Liver (tissue), 9 donors: ENCODE data around the gene RASD2. TPM values are rescaled to one million over a fixed set of nuclear protein-coding genes. Genes with fewer than 3 reads are reported as not detected.

Experiments
- DNase-seq: peaks from one replicate; pipeline ENCODE4 v3.0.0-alpha.2; 2017; ENCODE audit warnings: low spot score
- H3K27ac ChIP-seq, 2 donors: one replicate each; pipeline ENCODE4 v1.7.0; 2013; ENCODE audit warnings: inconsistent platforms in 2 of 2, low read length in 2 of 2, control low read depth in 1 of 2, low read depth in 1 of 2, mild to moderate bottlenecking in 1 of 2
- H3K27me3 ChIP-seq, 4 donors: one replicate each; pipeline versions ENCODE4 v1.6.1 to v1.7.0; 2013; ENCODE audit warnings: low read length in 3 of 4, inconsistent platforms in 1 of 4, mild to moderate bottlenecking in 1 of 4, moderate library complexity in 1 of 4; ENCODE audit not compliant: control insufficient read depth in 4 of 4, insufficient read depth in 4 of 4
- H3K36me3 ChIP-seq, 4 donors: one replicate each; pipeline versions ENCODE4 v1.6.1 to v1.7.0; 2013; ENCODE audit warnings: low read length in 3 of 4, mild to moderate bottlenecking in 3 of 4, low read depth in 1 of 4, moderate library complexity in 1 of 4; ENCODE audit not compliant: control insufficient read depth in 4 of 4, insufficient read depth in 3 of 4
- H3K4me1 ChIP-seq, 4 donors: one replicate each; pipeline versions ENCODE4 v1.6.1 to v1.7.0; 2013; ENCODE audit warnings: low read length in 3 of 4, mild to moderate bottlenecking in 3 of 4, moderate library complexity in 1 of 4; ENCODE audit not compliant: control insufficient read depth in 4 of 4, insufficient read depth in 4 of 4
- H3K4me3 ChIP-seq, 3 donors: one replicate each; pipeline versions ENCODE4 v1.6.1 to v1.7.0; 2013; ENCODE audit warnings: low read length in 3 of 3, control low read depth in 1 of 3, low read depth in 1 of 3, mild to moderate bottlenecking in 1 of 3
- H3K9ac ChIP-seq, 2 donors: one replicate each; pipeline ENCODE4 v1.7.0; 2013; ENCODE audit warnings: low read length in 2 of 2, mild to moderate bottlenecking in 2 of 2, moderate library complexity in 2 of 2, control low read depth in 1 of 2, low read depth in 1 of 2
- H3K9me3 ChIP-seq, 4 donors: one replicate each; pipeline versions ENCODE4 v1.6.1 to v1.7.0; 2013; ENCODE audit warnings: low read length in 3 of 4; ENCODE audit not compliant: control insufficient read depth in 4 of 4
- ATF3 ChIP-seq: IDR thresholded peaks from 2 replicates; pipeline ENCODE4 v1.6.1; 2016; ENCODE audit warnings: antibody characterized with exemption
- CTCF ChIP-seq: fragments of 150-350 bp; IDR thresholded peaks from 2 replicates; pipeline ENCODE4 v1.5.1; 2017; ENCODE audit warnings: improper control_type of control experiment, low read depth, low read length; ENCODE audit not compliant: missing input control
- EGR1 ChIP-seq, 2 donors: IDR thresholded peaks; 2 replicates each; pipeline ENCODE4 v1.6.1; 2016 to 2018; ENCODE audit warnings: antibody characterized with exemption in 2 of 2, low read depth in 2 of 2
- FOXA1 ChIP-seq: IDR thresholded peaks from 2 replicates; pipeline ENCODE4 v1.6.1; 2016; ENCODE audit warnings: antibody characterized with exemption
- FOXA2 ChIP-seq: IDR thresholded peaks from 2 replicates; pipeline ENCODE4 v1.6.1; 2016; ENCODE audit warnings: antibody characterized with exemption
- GABPA ChIP-seq, 2 donors: IDR thresholded peaks in 1 of 2; conservative IDR thresholded peaks in 1 of 2; 2 replicates each; pipeline ENCODE4 v1.6.1; 2016; ENCODE audit warnings: antibody characterized with exemption in 2 of 2, mild to moderate bottlenecking in 1 of 2, moderate library complexity in 1 of 2
- HNF4A ChIP-seq, 2 donors: conservative IDR thresholded peaks; 2 replicates each; pipeline ENCODE4 v1.6.1; 2016; ENCODE audit warnings: antibody characterized with exemption in 2 of 2, mild to moderate bottlenecking in 2 of 2
- HNF4G ChIP-seq: IDR thresholded peaks from 2 replicates; pipeline ENCODE4 v1.6.1; 2016; ENCODE audit warnings: antibody characterized with exemption
- JUND ChIP-seq, 2 donors: IDR thresholded peaks; 2 replicates each; pipeline ENCODE4 v1.6.1; 2016; ENCODE audit warnings: antibody characterized with exemption in 2 of 2
- MAX ChIP-seq: IDR thresholded peaks from 2 replicates; pipeline ENCODE4 v1.6.1; 2016; ENCODE audit warnings: antibody characterized with exemption
- NR2F2 ChIP-seq: IDR thresholded peaks from 2 replicates; pipeline ENCODE4 v1.6.1; 2016; ENCODE audit warnings: antibody characterized with exemption
- RAD21 ChIP-seq, 2 donors: IDR thresholded peaks; 2 replicates each; pipeline ENCODE4 v1.6.1; 2016; ENCODE audit warnings: antibody characterized with exemption in 2 of 2, mild to moderate bottlenecking in 2 of 2
- REST ChIP-seq: IDR thresholded peaks from 2 replicates; pipeline ENCODE4 v1.6.1; 2016; ENCODE audit warnings: antibody characterized with exemption, mild to moderate bottlenecking
- RXRA ChIP-seq, 2 donors: IDR thresholded peaks; 2 replicates each; pipeline ENCODE4 v1.6.1; 2017 to 2018; ENCODE audit warnings: antibody characterized with exemption in 2 of 2, mild to moderate bottlenecking in 1 of 2
- SP1 ChIP-seq: IDR thresholded peaks from 2 replicates; pipeline ENCODE4 v1.6.1; 2018; ENCODE audit warnings: antibody characterized with exemption, mild to moderate bottlenecking
- TAF1 ChIP-seq: conservative IDR thresholded peaks from 2 replicates; pipeline ENCODE4 v1.6.1; 2016; ENCODE audit warnings: antibody characterized with exemption, mild to moderate bottlenecking
- YY1 ChIP-seq: IDR thresholded peaks from 2 replicates; pipeline ENCODE4 v1.6.1; 2016; ENCODE audit warnings: antibody characterized with exemption, mild to moderate bottlenecking
- ZBTB33 ChIP-seq: IDR thresholded peaks from 2 replicates; pipeline ENCODE4 v1.6.1; 2016; ENCODE audit warnings: antibody characterized with exemption
- WGBS: extraction: QIAGEN DNeasy Blood & Tissue Kit; methylation state at CpG from one replicate; pipeline ENCODE4 v1.1.7; 2013; 5-methylcytosine and 5-hydroxymethylcytosine counted together
- polyA plus RNA-seq, 2 donors: library from polyadenylated mRNA; stranded (reverse) in 1 of 2; unstranded in 1 of 2; fragments of 200-250 nt in 1 of 2; fragments of >200 nt in 1 of 2; fragmentation: Nextera tagmentation in 1 of 2; extraction: Ambion mirVana in 1 of 2; gene quantifications; one replicate each; pipeline versions ENCODE4 v1.2.1 to v1.2.3, GENCODE V29; 2013 to 2015
- total RNA-seq, 2 donors: library from RNA; depleted of rRNA; stranded (reverse); fragments of >200 nt; gene quantifications; one replicate each; pipeline ENCODE4 v1.2.3, GENCODE V29; 2014
- donor health status: healthy.
- donor health status: healthy.
- donor health status: healthy.
- donor health status: healthy.
- donor health status: healthy.

Gene RASD2
- total and polyA plus RNA-seq, 4 donors: under 0.01 to 0.05 TPM; not detected in 2

- H3K27me3 ChIP-seq: peaks cover 0 to 2% (median 0%) of the 10 kb centered on the region in 4 donors
- no peak overlapping the region for H3K4me3 ChIP-seq
- no peak for TF ChIP-seq ATF3
- no peak for TF ChIP-seq HNF4A (conservative IDR thresholded peaks at IDR 0.05)
- TF ChIP-seq FOXA1: no peak
- no peak for TF ChIP-seq SP1
- no peak for TF ChIP-seq JUND (IDR thresholded peaks at IDR 0.05)
- no peak for TF ChIP-seq HNF4G
- TF ChIP-seq GABPA (IDR thresholded peaks at IDR 0.05 in 1 of 2, conservative IDR thresholded peaks at IDR 0.05 in 1 of 2): no peak
- TF ChIP-seq CTCF: no peak
- no peak for TF ChIP-seq REST
- TF ChIP-seq RAD21 (IDR thresholded peaks at IDR 0.05): no peak
- no peak overlapping the region for H3K27ac ChIP-seq
- no peak for DNase-seq
- H3K9ac ChIP-seq: no peak overlapping the region
- H3K9me3 ChIP-seq: no peaks in the 10 kb centered on the region
- H3K36me3 ChIP-seq: no peaks in the 10 kb centered on the region
- 66% methylated on average over 23 of the region's 23 CpGs for WGBS
- no peaks in the 10 kb centered on the region for H3K4me1 ChIP-seq
Measured at GRCh38 chr22:35567351-35568141, 26.9 kb downstream of the RASD2 start.

- H3K9ac ChIP-seq: no peak overlapping the region
- peaks cover 0 to 2% (median 0%) of the 10 kb centered on the region in 4 donors for H3K27me3 ChIP-seq
- no peaks in the 10 kb centered on the region for H3K4me1 ChIP-seq
- 77% methylated on average over 17 of the region's 17 CpGs for WGBS
- H3K4me3 ChIP-seq: no peak overlapping the region
- no peaks in the 10 kb centered on the region for H3K9me3 ChIP-seq
- DNase-seq: no peak
- no peaks in the 10 kb centered on the region for H3K36me3 ChIP-seq
- H3K27ac ChIP-seq: no peak overlapping the region
- TF ChIP-seq RXRA (IDR thresholded peaks at IDR 0.05): no peak
- no peak for TF ChIP-seq RAD21 (IDR thresholded peaks at IDR 0.05)
- TF ChIP-seq HNF4A (conservative IDR thresholded peaks at IDR 0.05): no peak
- no peak for TF ChIP-seq NR2F2
- TF ChIP-seq TAF1: no peak
- no peak for TF ChIP-seq FOXA1
- no peak for TF ChIP-seq MAX
- TF ChIP-seq ZBTB33: no peak
- no peak for TF ChIP-seq HNF4G
- no peak for TF ChIP-seq EGR1 (IDR thresholded peaks at IDR 0.05; ENCODE audit: low read depth in 2 of 2)
- no peak for TF ChIP-seq GABPA (IDR thresholded peaks at IDR 0.05 in 1 of 2, conservative IDR thresholded peaks at IDR 0.05 in 1 of 2)
- no peak for TF ChIP-seq YY1
- TF ChIP-seq JUND (IDR thresholded peaks at IDR 0.05): no peak
- no peak for TF ChIP-seq CTCF
- no peak for TF ChIP-seq FOXA2
- TF ChIP-seq SP1: no peak
- no peak for TF ChIP-seq ATF3
Measured at GRCh38 chr22:35568751-35569739, 28.4 kb downstream of the RASD2 start.
